ENCODE data around the gene PHACTR3.
A peak's percentile ranks its signal among the peaks of the same experiment; 100 is the strongest.

DNA sequence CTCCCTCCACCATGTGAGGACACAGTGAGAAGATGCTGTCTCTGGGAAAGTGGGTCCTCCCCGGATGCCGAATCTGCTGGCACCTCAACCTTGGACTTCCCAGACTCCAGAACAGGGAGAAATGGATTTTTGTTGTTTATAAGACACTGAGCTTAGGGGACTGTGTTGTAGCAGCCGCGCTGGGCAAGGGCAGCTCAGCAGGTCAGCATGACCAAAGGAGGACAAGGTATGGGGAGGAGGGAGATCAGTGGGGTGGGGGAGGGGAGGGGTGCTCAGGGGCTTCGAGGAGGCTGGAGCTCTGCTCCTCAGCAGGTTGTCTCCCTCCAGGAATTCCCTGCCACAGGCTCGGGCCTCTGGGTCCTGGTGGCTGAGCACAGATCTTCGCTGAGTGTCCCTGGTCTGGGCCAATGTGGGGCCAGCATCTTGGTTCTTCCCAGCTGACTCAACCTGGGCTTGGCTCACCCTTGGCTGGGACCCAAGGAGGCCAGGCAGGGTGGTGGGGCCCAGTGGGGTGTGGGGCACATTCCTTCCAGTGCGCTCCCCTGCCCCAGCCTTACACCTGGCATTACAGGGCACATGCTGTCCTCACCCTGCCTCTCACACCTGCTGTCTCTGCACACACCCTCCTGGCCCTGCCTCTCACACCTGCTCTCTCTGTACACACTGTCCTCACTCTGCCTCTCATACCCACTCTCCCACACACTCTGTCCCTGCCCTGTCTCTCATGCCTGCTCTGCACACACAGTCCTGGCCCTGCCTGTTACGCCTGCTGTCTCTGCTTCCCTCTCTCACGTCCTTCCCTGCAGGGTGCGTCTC, 221.8 kb downstream of the PHACTR3 start:
- TF ChIP-seq POLR2AphosphoS5 (IDR thresholded peaks at IDR 0.05), result peak; percentile 29 to 65
- TF ChIP-seq CTCF (IDR thresholded peaks at IDR 0.05), result no peak
